Globus pallidus (tissue), 1 donor: ENCODE measurements around the gene COLEC11.
"Not testable (repeated sequence)": the region's sequence is repeated elsewhere in the genome, so short reads cannot be mapped to it uniquely, and the experiment has no call there.

ENCODE experiments used
- DNase-seq: peaks from one replicate; pipeline ENCODE4 v3.0.0-alpha.2; 2015; ENCODE audit warnings: low spot score

Gene COLEC11

DNA sequence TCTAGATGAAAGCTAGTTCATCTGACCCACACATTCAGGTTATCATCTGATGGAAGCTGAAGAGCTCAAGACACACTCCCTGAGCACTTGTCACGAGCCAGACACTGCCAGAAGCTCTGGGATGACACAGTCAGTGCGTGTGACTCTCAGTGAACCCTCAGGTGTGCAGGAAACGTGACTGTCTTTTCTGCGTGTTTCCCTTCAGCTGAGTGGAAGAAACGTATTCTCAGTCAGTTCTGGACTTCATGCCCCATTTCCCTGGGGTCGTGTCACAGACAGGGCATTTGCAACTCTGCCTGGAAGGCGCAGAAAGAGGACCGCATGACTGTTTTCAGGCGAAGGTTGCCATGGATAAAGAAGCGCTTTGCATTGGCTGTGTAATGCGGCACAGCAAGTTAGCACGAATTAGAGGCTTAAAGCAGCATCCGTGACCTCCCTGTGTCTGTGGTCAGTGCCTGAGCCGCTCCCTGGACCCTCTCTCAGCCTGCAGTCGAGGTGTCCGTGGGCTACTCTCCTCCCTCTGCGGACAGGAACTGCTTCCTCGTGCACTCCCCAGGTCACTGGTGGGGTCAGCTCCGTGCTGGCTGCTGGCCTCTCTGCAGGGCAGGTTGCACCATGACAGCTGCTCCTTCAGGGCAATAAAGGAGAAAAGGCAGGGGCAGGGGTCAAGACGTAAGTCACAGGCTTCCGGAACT lies 59.8 kb downstream of the COLEC11 start:
- DNase-seq, result no peak

DNA sequence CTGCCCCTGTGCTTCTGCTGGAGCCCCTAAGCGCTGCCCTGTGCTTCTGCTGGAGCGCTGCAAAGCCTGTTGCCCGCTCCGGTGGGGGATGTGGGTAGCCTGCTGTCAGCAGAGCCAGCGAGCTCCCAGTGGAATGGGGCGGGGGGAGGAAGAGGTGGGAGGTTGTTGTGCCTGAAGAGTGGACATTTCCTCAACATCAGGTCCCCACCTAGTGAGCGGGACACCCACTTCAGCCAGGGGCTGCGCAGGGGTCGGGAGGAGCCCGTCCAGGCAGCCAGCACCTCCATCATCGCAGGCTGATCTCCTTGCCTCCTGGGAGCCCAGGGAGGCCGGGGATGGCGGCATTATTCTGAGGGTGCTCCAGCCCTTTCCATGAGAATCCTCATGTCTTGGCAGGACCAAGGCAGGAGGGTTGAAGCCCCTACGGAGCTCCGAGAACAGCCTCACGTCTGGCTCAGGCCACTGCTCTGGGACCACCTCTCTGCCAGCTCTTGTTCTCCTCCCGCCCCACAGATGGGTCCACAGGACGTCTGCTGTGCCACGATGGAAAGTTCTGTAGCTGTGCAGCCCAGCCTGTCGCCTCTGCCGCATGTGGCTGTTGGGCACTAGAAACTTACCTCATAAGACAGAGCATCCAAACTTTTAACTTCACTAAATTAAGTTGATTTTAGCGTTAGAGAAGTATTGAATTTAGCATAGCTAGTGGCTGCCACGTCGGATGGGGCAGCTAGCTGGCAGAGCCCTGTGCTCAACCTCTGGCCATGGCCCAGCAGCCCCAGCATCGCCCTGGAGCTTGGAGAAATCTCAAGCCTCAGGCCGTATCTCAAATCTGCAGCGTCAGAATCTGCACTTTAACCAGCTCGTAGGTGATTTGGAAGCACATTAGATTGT lies 61.2 kb downstream of the COLEC11 start:
- DNase-seq, result no peak

DNA sequence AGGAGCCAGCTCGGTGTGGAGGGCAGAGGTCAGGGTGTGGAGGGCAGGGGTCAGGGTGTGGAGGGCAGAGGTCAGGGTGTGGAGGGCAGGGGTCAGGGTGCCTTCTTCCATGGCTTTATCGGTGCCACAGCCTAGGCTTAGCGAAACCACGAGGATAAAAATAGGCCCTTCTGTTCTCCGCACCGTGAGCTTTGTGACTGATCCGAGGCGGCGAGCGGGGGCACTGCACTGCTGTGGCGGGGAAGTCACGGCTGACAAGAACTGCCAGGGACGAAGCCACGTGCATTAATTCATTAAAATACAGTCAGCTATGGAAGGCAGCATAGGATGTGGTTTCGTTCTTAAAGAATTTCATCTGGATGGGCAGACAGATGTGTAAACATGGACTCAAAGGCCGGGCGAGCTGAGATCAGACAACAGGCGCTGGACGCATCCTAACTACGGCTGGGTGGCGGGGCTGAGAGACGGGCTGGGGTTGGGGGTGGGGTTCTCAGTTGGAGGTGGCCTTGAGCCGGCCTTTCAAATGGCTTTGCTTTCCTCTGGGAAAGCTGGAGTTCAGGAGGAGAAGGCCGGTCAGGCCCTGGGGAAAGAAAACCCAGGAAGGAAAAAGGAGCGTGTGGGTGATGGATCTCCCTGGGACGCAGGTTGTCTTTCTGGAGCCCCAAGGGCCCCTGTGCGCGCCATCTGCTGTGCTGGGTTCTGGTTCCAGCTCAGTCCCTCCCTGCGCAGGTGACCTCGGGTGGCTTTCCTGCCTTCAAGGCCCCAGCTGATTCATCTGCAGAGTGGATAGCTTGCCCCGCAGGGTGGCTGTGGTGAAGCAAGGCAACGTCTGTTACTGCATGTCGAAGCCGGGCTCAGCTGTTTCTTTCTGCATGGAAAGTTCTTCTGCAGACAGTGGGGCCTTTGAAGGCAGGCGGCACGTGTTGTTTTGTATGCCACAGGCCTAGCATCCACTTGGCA lies 62.1 kb downstream of the COLEC11 start:
- peak; percentile 50 for DNase-seq

DNA sequence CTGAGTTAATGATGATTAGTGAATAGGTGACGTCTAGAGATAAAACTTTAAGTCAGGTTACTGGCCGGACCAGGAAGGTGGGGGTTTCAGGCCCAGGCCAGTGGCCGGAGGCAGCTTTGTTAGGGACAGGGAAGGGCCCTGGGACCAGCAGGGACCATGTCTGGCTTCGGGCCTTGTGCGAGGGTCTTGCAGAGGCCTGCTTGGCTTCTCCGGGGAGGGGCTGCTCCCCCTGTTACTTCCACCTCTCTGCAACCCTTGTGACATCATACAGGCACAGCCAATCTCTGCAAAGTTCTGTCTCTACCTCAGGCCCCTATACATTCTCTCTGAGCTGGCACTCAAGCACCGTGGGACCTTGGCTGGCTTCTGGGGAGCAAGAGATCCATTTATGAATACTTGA lies 63.0 kb downstream of the COLEC11 start, which contains the start of gene ALLC:
Gene ALLC (plus strand): TSS at position 320 of the 400 bp plus-strand sequence. CDS start 12,958 bp downstream, outside the sequence.
- DNase-seq, result no peak

DNA sequence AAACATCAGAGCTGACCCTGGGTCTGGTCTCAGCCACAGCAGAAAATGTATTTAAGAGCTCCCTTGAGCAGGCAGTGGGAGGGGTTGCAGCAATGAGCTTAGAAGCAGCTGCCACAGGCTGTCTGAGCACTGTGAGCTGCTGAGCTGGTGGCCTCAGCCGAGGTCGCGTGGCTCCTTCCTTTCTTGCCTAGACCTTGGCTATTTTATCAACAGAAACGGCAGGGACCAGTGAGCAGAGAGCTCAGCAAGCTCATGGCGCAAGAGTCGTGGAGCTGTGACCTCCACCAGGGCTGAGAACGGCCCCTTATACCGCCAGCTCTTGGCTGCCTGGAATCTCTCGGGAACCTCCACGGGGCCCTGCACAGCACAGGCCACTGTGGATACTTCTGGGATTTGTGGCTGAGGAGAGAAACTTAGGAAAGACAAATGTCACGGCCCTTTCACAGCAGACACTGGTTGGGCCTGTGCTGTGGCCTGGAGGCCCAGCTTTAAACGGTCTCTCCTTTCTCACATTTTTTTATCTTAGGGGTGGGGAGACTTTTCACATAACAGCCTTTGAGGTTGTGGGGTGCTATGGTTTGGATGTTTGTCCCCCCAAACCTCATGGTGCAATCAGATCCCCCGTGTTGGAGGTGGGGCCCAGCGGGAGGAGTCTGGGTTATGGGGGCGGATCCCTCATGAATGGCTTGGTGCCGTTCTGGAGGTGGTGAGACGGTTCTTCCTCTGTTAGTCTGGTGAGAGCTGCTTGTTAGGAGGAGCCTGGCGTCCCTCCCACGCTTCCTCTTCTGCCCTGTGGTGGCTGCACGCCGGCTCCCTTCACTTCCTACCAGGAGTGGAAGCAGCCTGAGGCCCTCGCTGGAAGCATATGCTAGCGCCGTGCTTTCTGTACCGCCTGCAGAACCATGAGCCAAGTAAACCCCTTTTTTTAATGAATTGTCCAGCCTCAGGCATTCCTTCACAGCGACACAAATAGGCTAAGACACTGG lies 64.8 kb downstream of the COLEC11 start:
- no peak for DNase-seq

DNA sequence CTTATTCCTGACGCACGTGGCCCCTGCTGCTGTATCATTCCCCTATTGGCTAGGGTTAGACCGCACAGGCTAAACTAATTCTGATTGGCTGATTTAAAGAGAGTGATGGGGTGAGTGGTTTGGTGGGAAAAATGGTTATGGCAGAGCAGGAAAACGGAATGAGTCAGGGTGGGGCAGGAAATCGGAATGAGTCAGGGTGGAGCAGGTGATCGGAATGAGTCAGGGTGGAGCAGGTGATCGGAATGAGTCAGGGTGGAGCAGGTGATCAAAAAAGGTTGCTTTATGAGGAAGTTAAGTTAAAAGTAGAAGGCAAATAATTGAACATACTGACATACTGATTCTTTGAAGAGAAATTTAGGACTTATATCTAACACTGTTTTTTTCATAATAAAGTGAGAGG lies 65.7 kb downstream of the COLEC11 start:
- DNase-seq, result not testable (repeated sequence)

DNA sequence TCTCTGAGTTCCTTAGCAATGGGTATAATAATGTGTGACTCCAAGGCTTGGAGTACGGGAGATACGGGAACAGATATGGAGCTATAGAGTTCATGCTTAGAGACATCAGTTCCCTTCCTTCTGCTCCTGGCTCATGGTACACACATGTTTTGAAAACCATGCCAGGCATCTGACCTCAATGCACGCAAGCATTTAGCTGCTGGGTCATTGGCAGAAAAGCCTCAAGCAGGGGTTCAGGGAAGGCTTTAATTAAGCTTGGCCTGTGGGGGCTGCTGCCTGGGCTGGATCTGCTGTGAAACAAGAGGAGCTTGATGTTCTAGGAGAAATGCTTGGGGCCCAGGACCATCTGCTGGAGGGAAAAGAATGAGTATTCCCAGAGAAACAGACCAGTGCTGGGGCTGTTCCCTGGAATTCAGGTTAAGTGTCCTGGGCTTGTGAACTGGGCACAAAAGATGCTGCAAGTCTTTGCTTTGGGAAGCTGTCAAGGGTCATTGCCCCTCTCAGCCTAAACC lies 66.3 kb downstream of the COLEC11 start:
- no peak for DNase-seq

DNA sequence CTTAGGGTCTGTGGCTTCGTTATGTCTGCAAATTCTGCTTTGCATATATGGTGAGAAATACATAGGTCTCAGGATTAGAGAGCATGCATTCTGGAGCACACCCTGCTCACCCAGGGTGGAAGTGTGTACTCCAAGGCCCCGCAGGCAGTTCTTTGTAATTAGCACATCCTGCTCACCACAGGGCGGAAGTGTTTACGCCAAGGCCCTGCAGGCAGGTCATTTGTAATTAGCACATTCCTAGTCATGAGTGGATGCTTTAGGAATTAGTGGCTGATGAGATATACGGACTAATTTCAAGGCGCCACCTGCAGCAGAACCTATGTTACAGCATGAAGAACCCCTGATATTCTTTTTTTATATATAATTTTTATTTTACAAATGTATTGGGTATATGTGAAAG lies 67.3 kb downstream of the COLEC11 start:
- DNase-seq, result no peak

DNA sequence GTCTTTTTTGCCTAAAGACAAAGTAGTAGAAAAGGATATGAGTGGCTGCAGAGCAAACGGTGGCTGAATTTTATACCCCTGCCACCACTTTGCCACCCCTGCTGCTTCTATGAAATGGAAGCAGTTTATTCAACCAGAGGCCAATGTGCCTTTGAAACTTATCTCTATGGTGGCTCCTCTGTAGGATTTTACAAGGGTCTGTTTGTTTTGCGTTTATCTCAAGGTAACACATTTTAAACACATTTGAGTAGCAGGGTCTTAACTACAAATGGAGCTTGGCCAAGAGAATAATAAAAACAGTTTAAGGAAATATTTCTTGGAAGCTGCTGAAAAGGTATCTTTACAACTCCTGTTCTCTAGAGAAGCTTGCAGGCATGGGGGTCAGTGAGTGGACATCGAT lies 69.2 kb downstream of the COLEC11 start:
- DNase-seq, result no peak

DNA sequence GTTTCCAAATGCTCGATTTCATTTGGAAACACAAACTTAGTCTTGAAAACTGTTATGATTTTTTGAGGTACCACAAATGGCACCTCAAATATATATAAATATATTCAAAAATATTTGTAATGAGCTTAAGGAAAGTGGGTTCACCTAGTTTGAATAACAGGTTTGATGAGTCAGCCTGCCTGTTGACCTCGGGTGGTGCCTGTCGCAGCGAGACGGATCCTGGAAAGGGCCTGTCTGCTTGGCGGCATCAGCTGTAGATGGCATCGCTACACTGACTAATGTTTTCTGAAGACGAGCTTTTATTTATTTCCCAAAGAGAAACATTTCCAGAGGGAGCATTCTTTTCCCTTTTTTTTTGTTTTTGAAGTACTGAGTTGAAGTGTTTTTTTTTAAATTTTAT lies 70.0 kb downstream of the COLEC11 start:
- DNase-seq, result no peak

DNA sequence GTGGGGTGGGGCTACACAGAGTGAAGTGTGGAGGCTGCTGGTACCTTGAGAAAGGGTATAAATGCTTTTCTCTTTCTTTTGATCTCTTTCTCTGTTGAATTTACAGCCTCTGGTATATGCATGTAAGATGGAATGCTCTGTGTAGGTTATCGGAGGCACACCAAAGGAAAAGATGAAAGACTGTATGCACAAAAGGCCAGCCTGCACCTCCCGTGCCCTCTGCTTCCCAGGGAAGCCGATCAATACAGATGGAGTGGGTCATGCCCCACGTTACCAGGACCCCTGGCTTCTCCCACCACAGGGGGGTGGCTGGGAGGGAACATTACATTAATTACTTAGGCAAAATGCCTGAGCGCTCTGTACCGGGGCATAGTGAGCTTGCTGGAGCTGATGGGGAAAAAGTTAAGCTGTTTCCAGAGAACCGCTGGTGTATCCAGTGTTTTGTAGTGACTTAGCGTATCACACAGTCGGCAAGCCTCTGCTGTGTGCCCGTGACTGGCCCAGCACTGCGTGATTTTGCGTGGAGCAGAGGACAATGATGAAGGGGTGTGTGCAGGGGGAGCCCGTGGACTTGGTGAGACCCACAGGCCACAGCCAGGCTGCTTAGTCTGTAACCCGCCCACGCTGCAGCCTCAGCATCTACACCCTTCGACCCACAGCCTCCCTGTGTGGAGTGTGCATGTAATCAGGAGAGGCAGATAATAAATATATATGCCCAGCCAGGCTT lies 71.1 kb downstream of the COLEC11 start:
- DNase-seq, result no peak

DNA sequence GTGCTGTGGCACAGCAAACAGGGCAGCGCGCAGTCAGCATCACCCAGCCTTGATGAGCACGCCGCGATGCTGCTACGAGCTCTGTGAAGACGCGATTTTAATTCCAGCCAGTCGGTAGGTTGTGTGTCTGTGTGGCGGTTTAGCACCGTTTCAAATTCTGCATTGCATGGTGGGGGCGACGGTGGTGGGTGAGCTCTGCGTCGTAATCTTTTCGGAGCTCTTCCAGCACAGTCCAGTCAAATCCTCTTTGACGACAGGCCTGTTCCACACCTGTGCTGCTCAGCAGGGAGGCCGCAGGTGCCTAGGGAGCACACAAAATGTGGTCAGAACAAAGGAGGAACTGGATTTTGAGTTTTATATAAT lies 71.7 kb downstream of the COLEC11 start:
- no peak for DNase-seq

DNA sequence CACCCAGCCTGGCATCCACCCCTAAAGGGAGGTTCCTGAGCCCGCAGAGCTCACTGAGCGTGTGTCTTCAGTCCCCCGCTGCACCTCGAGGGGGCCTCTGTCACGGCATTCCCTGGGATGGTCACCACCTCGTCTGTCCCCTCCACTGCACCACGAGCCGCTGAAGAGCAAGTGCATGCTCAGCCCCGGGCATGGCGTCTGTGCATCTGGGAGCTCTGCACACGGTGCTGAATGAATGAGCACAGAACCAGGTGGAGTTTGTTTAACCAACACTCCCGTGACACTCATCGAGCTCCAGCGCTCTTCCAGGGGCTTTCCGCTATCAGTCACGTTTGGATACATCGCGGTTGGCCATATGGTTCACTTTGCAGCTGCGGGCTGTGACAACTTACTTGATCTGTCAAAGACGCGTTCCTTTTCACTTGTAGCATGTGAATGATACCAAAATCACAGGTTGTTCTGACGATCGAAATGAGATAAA lies 72.3 kb downstream of the COLEC11 start:
- no peak for DNase-seq

DNA sequence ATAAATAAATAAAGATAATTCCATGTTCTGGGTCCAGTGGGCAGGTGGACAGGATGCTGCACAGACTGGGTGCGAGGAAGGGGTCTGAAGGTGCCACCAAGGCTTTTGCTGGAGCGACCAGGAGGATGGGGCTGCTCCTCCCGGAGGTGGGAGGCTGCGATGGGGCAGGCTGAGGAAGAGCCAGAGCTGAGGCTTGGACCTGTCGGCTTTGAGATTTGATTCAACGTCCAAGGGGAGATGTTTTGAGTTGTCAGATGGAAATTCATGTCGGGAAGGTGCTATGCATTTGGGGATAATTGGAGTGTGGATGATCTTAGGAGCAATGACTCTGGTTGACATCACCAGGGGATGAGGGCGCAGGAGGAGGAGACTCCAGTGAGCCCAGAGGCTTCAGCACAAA lies 74.7 kb downstream of the COLEC11 start:
- DNase-seq, result no peak

DNA sequence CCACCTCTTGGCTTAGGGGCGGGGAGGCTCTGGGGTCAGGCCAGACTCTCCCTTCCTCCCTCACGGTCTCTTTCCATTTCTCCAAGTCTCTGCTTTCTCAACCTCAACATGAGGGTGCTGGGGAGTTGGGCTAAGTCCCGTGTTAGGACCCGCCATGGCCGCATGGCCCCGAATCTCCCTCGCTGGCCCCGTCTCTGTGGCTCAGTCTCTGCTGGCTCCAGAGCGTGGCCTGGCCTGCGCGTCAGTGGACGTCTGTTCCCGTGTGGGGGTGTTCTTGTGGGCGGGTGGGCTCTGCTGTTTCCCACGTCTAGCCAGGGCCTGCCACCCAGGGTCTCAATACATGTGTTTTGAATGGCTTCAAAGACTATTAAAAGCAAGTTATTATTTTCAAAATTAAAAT lies 75.5 kb downstream of the COLEC11 start:
- DNase-seq, result no peak

DNA sequence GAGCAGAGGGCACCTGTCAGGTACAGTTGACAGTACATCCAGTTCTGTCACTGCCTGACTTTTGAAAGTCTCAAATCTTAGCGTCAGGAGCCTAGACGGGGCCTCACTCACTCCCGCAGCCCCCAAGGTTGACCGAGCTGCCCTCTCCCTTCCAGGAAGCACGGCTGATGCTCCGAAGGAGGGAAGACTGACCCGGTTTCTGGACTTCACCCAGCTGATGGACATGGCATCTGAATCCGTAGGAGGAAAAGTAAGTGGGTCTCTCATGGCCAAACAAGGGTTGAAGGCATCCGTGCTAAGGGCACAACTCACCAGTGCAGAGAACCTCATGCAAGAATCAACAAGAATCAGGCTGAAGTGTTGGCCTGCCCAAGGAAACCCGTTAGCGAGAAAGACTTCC lies 76.0 kb downstream of the COLEC11 start:
- DNase-seq, result no peak

DNA sequence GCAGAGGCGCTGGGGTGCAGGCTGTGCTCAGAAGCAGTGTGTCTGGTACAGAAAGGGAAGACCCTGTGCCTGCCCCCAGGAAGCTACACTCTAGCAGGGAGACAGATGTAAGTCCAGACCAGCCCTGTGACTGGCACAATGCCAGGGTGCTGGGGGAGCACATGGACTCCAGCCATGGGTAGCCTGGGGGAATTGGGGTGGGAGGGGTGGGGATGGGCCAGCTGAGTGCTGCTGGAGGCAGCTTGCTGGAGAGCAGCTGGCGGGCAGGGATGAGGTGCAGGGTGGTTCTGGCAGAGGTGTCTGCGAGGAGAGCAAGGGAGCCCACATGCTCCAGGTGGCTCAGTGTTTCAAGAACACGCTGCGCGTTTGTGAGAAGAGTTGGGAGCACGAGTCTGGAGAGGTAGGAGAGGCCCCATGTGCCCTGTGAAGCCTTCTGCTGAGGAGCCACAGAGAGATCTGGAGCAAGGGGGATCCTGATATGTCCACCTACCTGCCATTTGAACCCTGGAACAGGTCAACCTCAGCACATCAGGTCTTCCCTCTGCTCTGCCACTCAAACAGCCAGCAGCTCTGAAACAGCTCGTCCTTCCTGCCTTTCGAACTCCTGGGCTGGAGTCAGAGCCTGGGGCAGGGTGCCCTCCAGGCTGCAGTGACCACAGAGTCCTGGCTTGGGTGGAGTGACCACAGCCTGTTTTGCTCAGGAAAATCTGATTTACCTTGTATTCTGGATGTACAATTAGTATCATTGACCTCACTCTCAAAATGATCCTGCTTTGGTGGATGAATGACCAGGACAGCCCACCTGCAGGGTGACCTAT lies 78.2 kb downstream of the COLEC11 start:
- DNase-seq, result no peak

DNA sequence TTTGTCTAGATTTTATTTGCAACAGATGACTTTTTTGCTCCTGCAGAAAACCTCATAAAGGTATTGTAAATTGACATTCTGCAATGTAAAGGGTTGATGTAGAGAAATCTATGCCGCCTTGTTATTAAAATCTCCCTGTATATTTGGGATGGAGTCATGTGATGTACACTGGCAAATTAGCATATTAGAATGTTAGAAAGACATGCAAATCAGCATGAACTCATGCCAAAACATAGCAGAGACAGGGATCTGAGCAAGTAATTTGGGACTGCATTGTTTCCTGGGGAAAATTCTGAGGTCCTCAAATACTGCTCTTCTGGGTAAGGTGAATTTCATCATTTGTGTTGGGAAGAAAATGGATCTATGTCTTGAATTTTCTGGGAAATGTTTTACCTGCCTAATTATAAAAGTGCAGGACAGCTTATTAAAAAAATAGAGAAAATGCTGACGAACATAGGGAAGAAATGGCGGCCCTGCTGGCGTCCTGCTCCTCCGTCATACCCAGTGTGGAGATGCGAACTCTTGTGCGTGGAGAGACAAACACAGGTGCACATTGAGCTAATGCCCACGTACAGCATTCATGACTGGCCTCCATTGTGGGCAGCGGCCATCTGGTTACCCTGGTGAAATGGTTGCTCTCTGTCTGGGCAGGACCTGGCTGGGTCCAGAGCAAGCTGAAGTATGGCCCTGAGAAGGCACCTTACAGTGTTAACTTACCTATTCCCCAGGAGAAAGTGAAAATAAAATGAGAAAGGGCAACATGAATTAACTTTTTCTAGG lies 79.3 kb downstream of the COLEC11 start:
- no peak for DNase-seq
